ENCODE results near the gene RIMOC1.
"Not testable (repeated sequence)": the region's sequence is repeated elsewhere in the genome, so short reads cannot be mapped to it uniquely, and the experiment has no call there.

RIMOC1 gene

GRCh38 chr5:41891066-41891707 is 13.0 kb upstream of the RIMOC1 start:
- DNase-seq (ENCODE audit: low read depth in 3 of 3, low spot score in 1 of 3), result no peak

GRCh38 chr5:41892031-41892430 is 12.1 kb upstream of the RIMOC1 start:
- no peak for DNase-seq (ENCODE audit: low read depth in 3 of 3, low spot score in 1 of 3)

GRCh38 chr5:41893074-41893851 is 10.9 kb upstream of the RIMOC1 start:
- DNase-seq (ENCODE audit: low read depth in 3 of 3, low spot score in 1 of 3), result no peak

- no peak for DNase-seq (ENCODE audit: low read depth in 3 of 3, low spot score in 1 of 3)
These were observed 7.9 kb upstream of the RIMOC1 start for GRCh38 chr5:41896230-41896629.

GRCh38 chr5:41903382-41903891 is 707 bp upstream of the RIMOC1 start:
- DNase-seq (ENCODE audit: low read depth in 3 of 3, low spot score in 1 of 3), result no peak

- DNase-seq (ENCODE audit: low read depth in 3 of 3, low spot score in 1 of 3), result no peak
These were observed 2.0 kb downstream of the RIMOC1 start for GRCh38 chr5:41906151-41906550.

GRCh38 chr5:41908374-41909079 is 4.4 kb downstream of the RIMOC1 start:
- DNase-seq (ENCODE audit: low read depth in 3 of 3, low spot score in 1 of 3), result no peak

GRCh38 chr5:41918105-41918504 is 14.0 kb downstream of the RIMOC1 start:
- no peak for DNase-seq (ENCODE audit: low read depth in 3 of 3, low spot score in 1 of 3)

GRCh38 chr5:41921166-41921565 is 17.0 kb downstream of the RIMOC1 start:
- no peak for DNase-seq (ENCODE audit: low read depth in 3 of 3, low spot score in 1 of 3)

GRCh38 chr5:41921874-41922273 is 17.7 kb downstream of the RIMOC1 start:
- DNase-seq (ENCODE audit: low read depth in 3 of 3, low spot score in 1 of 3), result no peak

GRCh38 chr5:41924526-41924871 is 20.4 kb downstream of the RIMOC1 start:
- no peak for DNase-seq (ENCODE audit: low read depth in 3 of 3, low spot score in 1 of 3)

- peak; percentile 60 to 77 (median 76) for DNase-seq (ENCODE audit: low read depth in 3 of 3, low spot score in 1 of 3)
These were observed 20.9 kb downstream of the RIMOC1 start, which contains the start of gene FBXO4 for GRCh38 chr5:41924872-41925554. Gene FBXO4 (plus strand): TSS chr5:41925281. CDS start chr5:41925310, 29 bp downstream.

- peak in 1 of 3 donors; percentile 13 for DNase-seq (ENCODE audit: low read depth in 3 of 3, low spot score in 1 of 3)
These were observed 21.4 kb downstream of the RIMOC1 start for GRCh38 chr5:41925555-41925951.

- no peak for DNase-seq (ENCODE audit: low read depth in 3 of 3, low spot score in 1 of 3)
These were observed 23.5 kb downstream of the RIMOC1 start for GRCh38 chr5:41927604-41928003.

GRCh38 chr5:41929035-41929434 is 24.9 kb downstream of the RIMOC1 start:
- DNase-seq (ENCODE audit: low read depth in 3 of 3, low spot score in 1 of 3), result no peak

- no peak for DNase-seq (ENCODE audit: low read depth in 3 of 3, low spot score in 1 of 3)
These were observed 28.6 kb downstream of the RIMOC1 start for GRCh38 chr5:41932770-41933169.

GRCh38 chr5:41935544-41935943 is 31.4 kb downstream of the RIMOC1 start:
- DNase-seq (ENCODE audit: low read depth in 3 of 3, low spot score in 1 of 3), result no peak

GRCh38 chr5:41940641-41941040 is 36.5 kb downstream of the RIMOC1 start:
- DNase-seq (ENCODE audit: low read depth in 3 of 3, low spot score in 1 of 3), result no peak

GRCh38 chr5:41945332-41945955 is 41.3 kb downstream of the RIMOC1 start:
- not testable (repeated sequence) for DNase-seq (ENCODE audit: low read depth in 3 of 3, low spot score in 1 of 3)

GRCh38 chr5:41951224-41951623 is 47.1 kb downstream of the RIMOC1 start:
- no peak for DNase-seq (ENCODE audit: low read depth in 3 of 3, low spot score in 1 of 3)

All from stimulated activated CD4-positive, alpha-beta T cell treated with anti-CD3 and anti-CD28 coated beads, TNF-alpha, amount 100 ng/mL, for 1 hour (primary cell).